Limb (tissue), 2 donors: ENCODE measurements around the gene GGN.
"Not testable (repeated sequence)": the region's sequence is repeated elsewhere in the genome, so short reads cannot be mapped to it uniquely, and the experiment has no call there.

Experiments used
- DNase-seq, 2 donors: peaks; one replicate each; pipeline ENCODE4 v3.0.0-alpha.2; 2016; ENCODE audit errors: extremely low spot score in 2 of 2

Gene GGN

GRCh38 chr19:38411041-38411712, 23.3 kb upstream of the GGN start:
- DNase-seq: no peak

DNA sequence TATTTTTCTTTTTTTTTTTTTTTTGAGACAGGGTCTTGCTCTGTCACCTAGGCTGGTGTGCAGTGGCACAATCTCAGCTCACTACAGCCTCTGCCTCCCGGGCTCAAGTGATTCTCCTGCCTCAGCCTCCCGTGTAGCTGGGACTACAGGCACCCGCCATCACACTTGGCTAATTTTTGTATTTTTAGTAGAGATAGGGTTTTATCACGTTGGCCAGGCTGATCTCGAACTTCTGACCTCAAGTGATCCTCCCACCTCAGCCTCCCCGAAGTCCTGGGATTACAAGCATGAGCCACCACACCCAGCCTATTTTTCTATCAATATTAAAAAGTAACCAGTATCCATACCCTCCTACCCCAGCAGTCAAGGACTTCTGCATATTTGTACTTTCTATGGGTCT, 22.6 kb upstream of the GGN start:
- DNase-seq: not testable (repeated sequence)

DNA sequence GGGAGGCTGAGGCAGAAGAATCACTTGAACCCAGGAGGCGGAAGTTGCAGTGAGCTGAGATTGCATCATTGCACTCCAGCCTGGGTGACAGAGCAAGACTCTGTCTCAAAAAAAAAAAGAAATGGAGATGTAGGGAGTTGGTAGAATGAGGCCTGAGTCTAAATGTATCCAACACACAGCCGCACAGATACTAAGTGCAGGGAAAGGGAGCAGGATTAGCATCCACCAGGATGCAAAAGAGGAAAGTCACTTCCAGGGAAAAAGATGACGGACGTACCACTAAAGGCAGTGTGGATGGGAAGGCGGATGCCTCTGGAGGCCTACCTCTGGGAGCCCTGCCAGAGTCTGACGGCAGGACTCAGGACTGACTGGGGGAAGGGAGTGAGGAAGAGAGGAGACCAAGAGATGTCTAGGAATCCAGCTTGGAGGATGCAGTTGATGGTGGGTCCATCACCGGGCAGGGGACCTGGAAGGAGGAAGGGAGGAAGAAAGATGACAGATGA, 21.8 kb upstream of the GGN start:
- DNase-seq: no peak

- no peak for DNase-seq
These were observed 17.4 kb upstream of the GGN start for GRCh38 chr19:38405276-38405675.

GRCh38 chr19:38404858-38405257, 17.0 kb upstream of the GGN start:
- DNase-seq: no peak

GRCh38 chr19:38402967-38403674, 15.3 kb upstream of the GGN start, which contains the start of gene FAM98C:
Gene FAM98C, plus strand, starts transcription at chr19:38403093. Its CDS starts 61 bp downstream, at chr19:38403154.
- peak; percentile 97 to 100 for DNase-seq

- DNase-seq: no peak
These were observed 14.8 kb upstream of the GGN start for GRCh38 chr19:38402623-38402966.

DNA sequence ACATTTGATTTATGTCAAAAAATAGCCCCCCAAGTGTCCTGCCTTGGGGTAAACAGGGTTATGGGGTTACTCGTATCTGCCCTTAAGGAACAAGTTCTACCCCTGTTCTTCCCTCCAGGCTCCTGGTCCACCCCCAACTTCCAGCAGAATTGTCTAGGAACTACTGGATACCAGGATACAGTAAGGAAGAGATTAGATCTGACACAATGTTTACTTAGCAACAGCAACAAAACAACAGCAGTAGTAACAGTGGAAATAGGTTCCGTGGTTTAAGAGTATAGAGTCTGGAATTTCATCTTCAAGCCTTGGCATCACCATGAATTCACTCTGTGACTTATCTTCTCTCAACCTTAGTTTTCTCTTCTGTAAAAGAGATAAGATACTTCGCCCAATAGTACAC, 13.3 kb upstream of the GGN start:
- DNase-seq: no peak

GRCh38 chr19:38400361-38400760, 12.5 kb upstream of the GGN start:
- DNase-seq: no peak

- no peak for DNase-seq
These were observed 11.7 kb upstream of the GGN start for GRCh38 chr19:38399537-38399936.

DNA sequence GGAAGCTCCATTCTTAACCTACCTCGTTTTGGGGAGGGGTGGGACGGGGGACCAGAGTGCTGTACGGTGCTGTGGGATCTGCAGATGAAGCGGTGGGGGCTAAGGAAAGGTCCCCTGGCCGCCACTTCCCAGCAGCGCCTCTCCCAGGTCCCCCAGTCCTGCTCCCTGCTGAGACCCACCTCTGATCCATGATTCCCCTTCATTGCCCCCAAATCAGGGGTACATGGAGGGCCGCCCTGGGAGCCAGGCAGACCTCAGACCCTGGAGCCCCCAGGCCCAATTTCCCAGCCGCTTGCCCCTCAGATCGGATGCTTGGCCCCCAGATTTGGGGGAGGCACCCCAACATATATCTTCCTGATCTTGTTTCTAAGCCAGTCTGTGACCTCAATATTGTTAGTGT, 11.2 kb upstream of the GGN start:
- no peak for DNase-seq

DNA sequence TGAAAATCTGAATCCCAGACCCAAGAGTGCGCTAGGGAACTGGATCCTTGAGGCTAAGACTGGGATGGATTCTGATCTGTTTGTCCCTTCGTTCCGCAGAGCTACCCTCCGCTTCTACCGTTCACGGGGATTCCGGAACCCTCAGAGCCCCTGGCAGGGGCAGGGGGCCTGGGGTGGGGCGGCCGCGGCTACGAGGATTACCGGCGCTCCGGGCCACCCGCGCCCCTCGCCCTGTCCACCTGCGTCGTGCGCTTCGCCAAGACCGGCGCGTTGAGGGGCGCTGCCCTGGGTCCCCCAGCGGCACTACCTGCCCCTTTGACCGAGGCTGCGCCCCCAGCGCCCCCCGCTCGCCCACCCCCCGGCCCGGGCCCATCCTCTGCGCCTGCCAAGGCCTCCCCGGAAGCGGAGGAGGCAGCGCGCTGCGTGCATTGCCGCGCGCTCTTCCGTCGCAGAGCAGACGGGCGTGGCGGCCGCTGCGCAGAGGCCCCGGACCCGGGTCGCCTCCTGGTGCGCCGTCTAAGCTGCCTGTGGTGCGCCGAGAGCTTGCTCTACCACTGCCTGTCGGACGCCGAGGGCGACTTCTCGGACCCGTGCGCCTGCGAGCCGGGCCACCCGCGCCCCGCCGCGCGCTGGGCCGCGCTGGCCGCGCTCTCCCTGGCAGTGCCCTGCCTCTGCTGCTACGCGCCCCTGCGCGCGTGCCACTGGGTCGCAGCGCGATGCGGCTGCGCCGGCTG, 7.7 kb upstream of the GGN start:
- no peak for DNase-seq

DNA sequence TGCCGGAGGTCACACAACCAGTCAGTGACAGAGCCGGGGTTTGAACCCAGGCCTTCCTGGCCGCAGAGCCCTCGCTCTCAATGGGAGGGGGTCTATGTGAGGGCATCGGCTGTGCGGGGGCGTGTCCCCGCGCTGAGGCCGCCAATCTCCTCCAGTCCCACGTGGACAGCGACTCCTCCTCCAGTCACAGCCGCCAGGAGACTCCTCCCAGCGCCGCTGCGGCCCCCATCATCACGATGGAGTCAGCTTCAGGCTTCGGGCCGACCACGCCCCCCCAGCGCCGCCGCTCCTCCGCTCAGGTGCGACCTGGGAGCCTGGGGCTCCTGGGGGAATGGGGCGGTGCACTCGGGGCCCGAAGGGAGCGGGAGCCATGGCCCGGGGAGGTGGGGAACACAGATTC, 6.7 kb upstream of the GGN start:
- peak in 1 of 2 donors; percentile 60 for DNase-seq

GRCh38 chr19:38392707-38393308, 5.0 kb upstream of the GGN start:
- DNase-seq: no peak

DNA sequence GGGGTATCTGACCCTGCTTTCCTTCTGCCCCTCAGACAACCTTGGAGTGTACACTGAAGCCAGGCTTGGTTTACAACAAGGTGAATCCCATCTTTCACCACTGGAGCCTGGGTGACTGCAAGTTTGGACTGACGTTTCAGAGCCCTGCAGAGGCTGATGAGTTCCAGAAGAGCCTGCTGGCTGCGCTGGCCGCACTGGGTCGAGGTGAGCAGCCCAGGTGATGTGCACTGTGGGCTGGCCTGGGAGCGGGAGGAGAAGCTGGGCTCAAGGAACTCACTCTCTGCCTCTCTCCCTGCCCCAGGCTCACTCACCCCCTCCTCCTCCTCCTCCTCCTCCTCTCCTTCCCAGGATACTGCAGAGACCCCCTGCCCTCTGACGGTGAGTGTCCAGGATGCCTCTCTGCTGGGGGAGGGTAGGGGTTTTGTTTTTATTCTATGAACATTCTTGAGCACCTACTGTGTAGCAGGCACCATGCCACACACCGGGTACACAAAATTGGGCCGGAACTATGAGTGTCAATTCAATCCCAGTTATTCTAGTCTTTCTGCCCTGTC, 4.2 kb upstream of the GGN start:
- DNase-seq: no peak

DNA sequence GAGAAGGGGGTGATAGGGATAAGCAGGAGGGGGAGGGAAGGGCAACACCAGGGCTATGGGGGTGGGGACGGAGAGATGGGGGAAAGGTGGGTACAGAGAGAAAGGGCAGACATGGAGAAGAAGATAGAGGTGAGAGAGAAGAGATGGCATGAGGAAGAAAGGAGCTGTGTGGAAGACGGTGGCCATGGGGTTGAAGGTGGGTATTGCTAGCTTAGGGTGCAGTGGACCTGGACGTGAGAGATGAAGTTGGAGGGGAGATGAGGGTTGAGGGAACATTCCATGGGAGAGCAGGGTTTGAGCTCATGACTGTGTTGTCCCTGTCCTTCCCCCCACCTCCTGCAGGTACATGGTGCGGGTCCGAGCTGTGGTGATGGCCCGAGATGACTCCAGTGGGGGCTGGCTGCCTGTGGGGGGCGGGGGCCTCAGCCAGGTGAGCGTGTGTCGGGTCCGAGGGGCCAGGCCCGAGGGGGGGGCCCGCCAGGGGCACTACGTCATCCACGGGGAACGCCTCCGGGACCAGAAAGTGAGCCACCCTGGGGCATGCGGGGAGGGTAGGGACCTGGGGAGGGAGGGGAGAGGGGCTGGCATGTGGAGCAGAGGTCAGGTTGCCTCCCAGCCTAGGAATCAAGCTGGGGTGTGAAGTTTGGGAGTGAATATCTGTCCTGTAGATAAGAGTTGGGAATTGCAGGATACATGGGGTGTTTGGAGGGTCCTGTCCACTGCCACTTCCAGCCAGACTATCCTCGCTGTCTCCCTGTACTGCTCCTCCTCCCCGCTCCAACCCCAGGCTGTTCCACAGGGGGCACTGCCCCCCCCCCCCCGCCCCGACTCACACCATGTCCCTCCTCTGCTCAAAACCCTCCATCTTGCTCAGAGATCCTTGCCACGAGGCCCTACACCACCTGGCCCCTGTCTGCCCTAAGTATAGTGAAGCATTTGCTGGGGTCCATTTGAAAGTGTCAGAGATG, 2.4 kb upstream of the GGN start:
- peak in 1 of 2 donors; percentile 44 for DNase-seq

GRCh38 chr19:38389101-38389925, 1.5 kb upstream of the GGN start:
- peak in 1 of 2 donors; percentile 63 for DNase-seq

DNA sequence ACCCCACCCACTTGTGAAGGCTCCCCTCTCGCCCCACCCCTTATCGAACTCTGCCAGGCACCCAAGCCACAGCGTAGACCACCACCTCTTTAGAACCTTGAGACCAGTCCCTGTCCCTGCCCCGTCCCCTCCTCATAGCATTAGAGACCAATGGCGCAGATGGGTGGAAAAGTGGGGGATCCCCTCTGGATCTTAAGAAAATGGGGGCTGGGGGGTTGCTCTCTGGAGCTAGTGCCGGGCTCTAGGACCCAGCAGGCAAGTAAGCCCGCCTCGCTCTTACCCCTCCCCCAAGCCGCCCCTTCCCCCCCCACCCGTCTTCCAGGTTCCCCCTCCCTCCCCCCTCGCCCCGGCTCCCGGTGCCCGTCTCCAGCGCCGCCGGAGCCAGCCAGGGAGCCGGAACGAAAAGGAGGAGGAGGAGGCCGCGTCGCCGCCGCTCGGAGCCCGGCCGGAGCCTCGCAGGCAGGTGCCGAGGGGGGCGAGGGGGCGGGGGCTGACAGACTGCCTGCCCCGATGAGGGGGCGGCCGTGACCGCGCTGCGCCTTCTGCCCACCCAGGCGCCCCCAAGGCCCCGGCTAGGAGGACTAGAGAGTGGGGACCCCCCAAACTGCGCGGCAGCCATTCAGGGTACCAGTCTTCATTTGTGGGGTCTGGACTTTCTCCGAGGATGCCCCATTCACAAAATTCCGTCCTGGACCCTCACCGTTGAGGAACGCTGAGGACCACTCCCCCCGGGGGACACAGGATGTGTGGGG, 691 bp upstream of the GGN start, which contains the start of gene SPRED3:
SPRED3 (plus strand) TSS at position 349 of the 752 bp plus-strand sequence. CDS start 1,606 bp downstream, outside the sequence.
- peak in 1 of 2 donors; percentile 79 for DNase-seq
